HEK293T (cell line): ENCODE results near the gene NDUFA3.

Experiments
- CTCF ChIA-PET: fragments of 350-600 bp; formaldehyde crosslinking; extraction: SDS; loops from one replicate; lab custom pipeline; 2021; ENCODE audit warnings: antibody characterized with exemption, inconsistent platforms; lab: Yijun Ruan, JAX
- POLR2A ChIA-PET: fragments of 350-600 bp; formaldehyde crosslinking; extraction: SDS; loops from one replicate; lab custom pipeline; 2020; ENCODE audit warnings: antibody characterized with exemption, inconsistent platforms; lab: Yijun Ruan, JAX
- DNase-seq: peaks from one replicate; pipeline ENCODE4 v3.0.0; 2012; ENCODE audit warnings: mixed read lengths; ENCODE audit errors: extremely low spot score
- ARNT ChIP-seq: fragments of 450-650 bp; IDR thresholded peaks from 2 replicates; pipeline ENCODE4 v1.6.1; 2017; ENCODE audit warnings: mild to moderate bottlenecking
- BHLHE40 ChIP-seq: fragments of 450-650 bp; IDR thresholded peaks from 2 replicates; pipeline ENCODE4 v1.6.1; 2016; ENCODE audit warnings: mild to moderate bottlenecking, moderate library complexity, borderline replicate concordance
- CTBP1 ChIP-seq: fragments of 450-650 bp; IDR thresholded peaks from 2 replicates; pipeline ENCODE4 v1.6.1; 2016; ENCODE audit warnings: borderline replicate concordance
- ELF4 ChIP-seq: fragments of 450-650 bp; IDR thresholded peaks from 2 replicates; pipeline ENCODE4 v1.6.1; 2017; ENCODE audit warnings: antibody characterized with exemption
- FOXA1 ChIP-seq: fragments of 450-650 bp; IDR thresholded peaks from 2 replicates; pipeline ENCODE4 v1.6.1; 2016; ENCODE audit warnings: mild to moderate bottlenecking
- FOXK2 ChIP-seq: fragments of 450-650 bp; IDR thresholded peaks from 2 replicates; pipeline ENCODE4 v1.6.1; 2016; ENCODE audit warnings: mild to moderate bottlenecking
- FOXM1 ChIP-seq: fragments of 450-650 bp; IDR thresholded peaks from 2 replicates; pipeline ENCODE4 v1.6.1; 2017; ENCODE audit warnings: mild to moderate bottlenecking, borderline replicate concordance
- HDGF ChIP-seq: fragments of 450-650 bp; IDR thresholded peaks from 2 replicates; pipeline ENCODE4 v1.6.1; 2017; ENCODE audit warnings: antibody characterized with exemption, borderline replicate concordance
- L3MBTL2 ChIP-seq: fragments of 450-650 bp; conservative IDR thresholded peaks from 2 replicates; pipeline ENCODE4 v1.6.1; 2016; ENCODE audit warnings: mild to moderate bottlenecking
- LEF1 ChIP-seq: fragments of 450-650 bp; IDR thresholded peaks from 2 replicates; pipeline ENCODE4 v1.6.1; 2017; ENCODE audit warnings: mild to moderate bottlenecking, borderline replicate concordance
- NFRKB ChIP-seq: fragments of 450-650 bp; IDR thresholded peaks from 2 replicates; pipeline ENCODE4 v1.6.1; 2016; ENCODE audit warnings: mild to moderate bottlenecking, moderate library complexity
- PKNOX1 ChIP-seq: fragments of 450-650 bp; IDR thresholded peaks from 2 replicates; pipeline ENCODE4 v1.6.1; 2016
- SP1 ChIP-seq: fragments of 450-650 bp; IDR thresholded peaks from 2 replicates; pipeline ENCODE4 v1.6.1; 2017
- SUZ12 ChIP-seq: fragments of 450-650 bp; IDR thresholded peaks from 2 replicates; pipeline ENCODE4 v1.6.1; 2016; ENCODE audit warnings: mild to moderate bottlenecking
- TARDBP ChIP-seq: fragments of 450-650 bp; IDR thresholded peaks from 2 replicates; pipeline ENCODE4 v1.6.1; 2016
- ZNF384 ChIP-seq: fragments of 450-650 bp; IDR thresholded peaks from 2 replicates; pipeline ENCODE4 v1.6.1; 2016

NDUFA3 gene

DNA sequence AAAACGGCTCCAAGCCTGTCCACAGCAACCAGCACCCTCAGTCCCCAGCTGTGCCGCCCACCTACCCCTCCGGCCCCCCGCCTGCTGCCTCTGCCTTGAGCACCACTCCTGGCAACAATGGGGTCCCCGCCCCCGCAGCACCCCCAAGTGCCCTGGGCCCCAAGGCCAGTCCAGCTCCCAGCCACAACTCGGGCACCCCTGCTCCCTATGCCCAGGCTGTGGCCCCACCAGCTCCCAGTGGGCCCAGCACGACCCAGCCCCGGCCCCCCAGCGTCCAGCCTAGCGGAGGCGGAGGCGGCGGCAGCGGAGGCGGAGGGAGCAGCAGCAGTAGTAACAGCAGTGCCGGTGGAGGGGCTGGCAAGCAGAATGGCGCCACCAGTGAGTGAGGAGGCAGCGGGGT is 45.5 kb downstream of the NDUFA3 start:
- DNase-seq = no peak
- CTCF ChIA-PET = no interaction called here
- no peak for TF ChIP-seq FOXA1
- no peak for TF ChIP-seq FOXM1
- TF ChIP-seq BHLHE40 = no peak
- no peak for TF ChIP-seq HDGF
- no peak for TF ChIP-seq ELF4
- no peak for TF ChIP-seq PKNOX1
- no peak for TF ChIP-seq ZNF384
- no peak for TF ChIP-seq FOXK2
- POLR2A ChIA-PET = interaction anchor here (0.6 to 0.8 kb wide), 2 partner anchors 11 kb away, joined by 3 to 4 read pairs; partner anchors contain the start of gene LENG1

- ChIA-PET POLR2A (interaction anchor here (1.1 to 1.9 kb wide), 2 partner anchors 10 to 12 kb away, joined by 3 to 10 read pairs; partner anchors contain the start of genes CNOT3 and LENG1), CTCF (no interaction called here)
- TF ChIP-seq NFRKB (no peak), BHLHE40 (no peak), HDGF (no peak)
- DNase-seq = no peak
These were observed 46.6 kb downstream of the NDUFA3 start for GRCh38 chr19:54149021-54149812.

DNA sequence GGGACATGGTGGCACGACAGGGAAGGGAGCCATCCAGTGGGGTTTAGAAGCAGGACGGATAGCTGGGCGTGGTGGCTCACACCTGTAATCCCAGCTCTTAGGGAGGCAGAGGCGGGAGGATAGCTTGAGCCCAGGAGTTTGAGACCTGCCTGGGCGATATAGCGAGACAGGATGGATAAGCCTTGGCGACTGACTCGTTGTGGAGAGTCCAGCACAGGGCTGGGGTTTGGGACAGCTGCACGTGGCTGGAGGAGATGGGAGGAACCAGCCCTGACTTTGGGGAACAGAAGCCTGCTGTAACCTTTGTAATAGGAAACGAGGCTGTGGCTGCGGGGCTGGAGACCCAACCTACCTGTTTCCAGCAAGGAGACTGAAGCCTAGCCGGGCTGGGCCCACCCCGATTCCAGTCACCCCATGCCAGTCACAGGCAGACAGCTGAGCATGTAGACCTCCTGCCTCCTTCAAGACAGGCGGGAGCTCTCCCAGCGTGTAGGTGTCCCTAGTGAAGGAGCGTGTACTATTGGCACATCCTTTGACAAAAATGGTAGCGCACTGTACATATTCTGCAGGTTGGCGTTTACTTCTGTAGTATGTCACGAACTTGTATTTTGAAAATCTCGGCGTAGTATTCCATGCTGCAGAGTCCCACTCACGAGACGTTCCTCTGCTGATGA is 48.8 kb downstream of the NDUFA3 start:
- DNase-seq = no peak
- no peak for TF ChIP-seq HDGF
- no peak for TF ChIP-seq ZNF384
- no peak for TF ChIP-seq NFRKB
- TF ChIP-seq FOXM1 = no peak
- no peak for TF ChIP-seq FOXA1
- no peak for TF ChIP-seq ARNT
- ChIA-PET CTCF (no interaction called here), POLR2A (interaction anchor here (0.8 to 1.9 kb wide), 3 partner anchors 8 to 15 kb away, joined by 3 to 10 read pairs (median 4); partner anchors contain the start of gene LENG1)

DNA sequence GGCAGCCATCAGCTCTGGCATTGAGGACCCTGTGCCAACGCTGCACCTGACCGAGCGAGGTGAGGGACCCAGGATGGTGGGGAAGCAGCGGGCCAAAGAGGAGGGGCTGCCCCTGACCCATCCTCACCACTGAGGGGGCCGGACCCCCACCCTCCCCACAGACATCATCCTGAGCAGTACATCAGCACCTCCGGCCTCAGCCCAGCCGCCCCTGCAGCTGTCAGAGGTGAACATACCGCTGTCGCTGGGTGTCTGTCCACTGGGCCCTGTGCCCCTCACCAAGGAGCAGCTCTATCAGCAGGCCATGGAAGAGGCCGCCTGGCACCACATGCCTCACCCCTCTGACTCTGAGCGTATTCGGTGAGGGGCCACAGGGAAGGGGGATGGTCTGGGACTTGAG is 49.6 kb downstream of the NDUFA3 start:
- CTCF ChIA-PET = no interaction called here
- DNase-seq = no peak
- POLR2A ChIA-PET = interaction anchor here (1.0 kb wide), 1 partner anchor 15 kb away, joined by 4 read pairs; no protein-coding TSS in a partner anchor
- no peak for TF ChIP-seq BHLHE40
- TF ChIP-seq LEF1 = no peak
- TF ChIP-seq SP1 = no peak
- TF ChIP-seq ARNT = no peak
- no peak for TF ChIP-seq TARDBP

- ChIA-PET POLR2A (no interaction called here), CTCF (no interaction called here)
- no peak for DNase-seq
- no peak for TF ChIP-seq ARNT
- no peak for TF ChIP-seq SP1
- TF ChIP-seq ZNF384 = no peak
- TF ChIP-seq FOXA1 = no peak
- TF ChIP-seq NFRKB = no peak
- no peak for TF ChIP-seq HDGF
- no peak for TF ChIP-seq BHLHE40
- TF ChIP-seq LEF1 = no peak
- TF ChIP-seq ELF4 = no peak
- no peak for TF ChIP-seq PKNOX1
- no peak for TF ChIP-seq CTBP1
- TF ChIP-seq FOXK2 = no peak
- no peak for TF ChIP-seq FOXM1
- TF ChIP-seq TARDBP = no peak
- TF ChIP-seq L3MBTL2 = no peak
- no peak for TF ChIP-seq SUZ12
These were observed 50.3 kb downstream of the NDUFA3 start for GRCh38 chr19:54152878-54153524.

DNA sequence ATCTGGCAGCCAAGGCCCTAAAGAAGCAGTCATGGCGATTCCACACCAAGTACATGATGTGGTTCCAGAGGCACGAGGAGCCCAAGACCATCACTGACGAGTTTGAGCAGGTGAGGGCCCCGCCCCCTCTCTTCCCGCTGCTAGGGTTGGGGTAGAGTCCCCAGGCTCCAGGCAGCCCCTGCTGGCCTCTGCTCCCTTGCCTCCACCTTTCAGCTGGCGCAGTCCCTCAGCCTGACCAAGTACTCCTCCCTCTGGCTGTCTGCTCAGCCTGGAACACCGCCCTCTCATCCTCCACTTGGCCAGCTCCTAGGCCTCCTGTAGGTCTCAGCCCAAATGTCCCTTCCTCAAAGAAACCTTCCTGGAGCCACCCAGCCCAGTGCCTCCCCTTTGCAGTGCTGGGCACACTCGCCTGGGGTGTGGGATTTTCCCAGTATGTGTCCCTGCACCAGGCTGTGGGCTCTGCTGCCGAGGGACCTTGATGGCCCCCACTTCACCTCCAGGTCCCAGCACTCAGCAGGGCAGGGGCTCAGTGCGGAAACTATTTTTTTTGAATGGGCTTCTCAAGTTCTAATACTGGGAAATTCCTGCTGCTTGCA is 51.2 kb downstream of the NDUFA3 start:
- ChIA-PET POLR2A (no interaction called here), CTCF (no interaction called here)
- no peak for DNase-seq
- TF ChIP-seq FOXK2 = no peak
